Stimulated activated CD8-positive, alpha-beta memory T cell treated with anti-CD3 and anti-CD28 coated beads, Interleukin-12 subunit alpha, Interleukin-12 subunit beta, amount 100 ng/mL, for 4 hours (primary cell): Measurements from ENCODE around the gene C14orf119.

ENCODE experiments used
- DNase-seq: peaks from one replicate; pipeline ENCODE4 v3.0.0-alpha.2; 2020; ENCODE audit warnings: low read depth

C14orf119 gene

GRCh38 chr14:23095196-23096108 lies at the start of gene C14orf119:
Gene C14orf119 (plus strand): TSS chr14:23095505. CDS start chr14:23097659, 2,154 bp downstream.
- DNase-seq, result no peak

GRCh38 chr14:23047034-23047634 lies 48.2 kb upstream of the C14orf119 start:
- no peak for DNase-seq

- DNase-seq, result no peak
These were observed 47.3 kb upstream of the C14orf119 start for GRCh38 chr14:23047751-23048693.

GRCh38 chr14:23049011-23049410 lies 46.3 kb upstream of the C14orf119 start:
- DNase-seq, result no peak

- DNase-seq, result no peak
These were observed 43.9 kb upstream of the C14orf119 start for GRCh38 chr14:23051141-23052057.

- DNase-seq, result no peak
These were observed 43.1 kb upstream of the C14orf119 start for GRCh38 chr14:23052182-23052623.

GRCh38 chr14:23052671-23053070 lies 42.6 kb upstream of the C14orf119 start:
- DNase-seq, result no peak

- no peak for DNase-seq
These were observed 41.9 kb upstream of the C14orf119 start for GRCh38 chr14:23053426-23053825.

GRCh38 chr14:23054000-23054811 lies 41.1 kb upstream of the C14orf119 start:
- DNase-seq, result peak; percentile 13

GRCh38 chr14:23055147-23055550 lies 40.2 kb upstream of the C14orf119 start:
- no peak for DNase-seq

- DNase-seq, result no peak
These were observed 39.6 kb upstream of the C14orf119 start for GRCh38 chr14:23055621-23056144.

GRCh38 chr14:23056145-23056955 lies 39.0 kb upstream of the C14orf119 start:
- peak; percentile 45 for DNase-seq

- peak; percentile 49 for DNase-seq
These were observed 38.1 kb upstream of the C14orf119 start, which contains the start of gene CDH24 for GRCh38 chr14:23056956-23057756. Gene CDH24 (minus strand): TSS chr14:23057520. CDS start chr14:23055733, 1,787 bp downstream.

GRCh38 chr14:23057757-23058653 lies 37.3 kb upstream of the C14orf119 start:
- DNase-seq, result peak; percentile 72

GRCh38 chr14:23058654-23059504 lies 36.4 kb upstream of the C14orf119 start:
- no peak for DNase-seq
